OCI-LY7 (cell line): ENCODE results near the gene HRCT1. TPM values are rescaled to one million over a fixed set of nuclear protein-coding genes. Genes with fewer than 3 reads are reported as not detected.

Source experiments
- BruUV-seq: library from RNA; stranded (reverse); fragments of 400-500 nt; replicated peaks from 2 replicates; lab custom pipeline; 2021; lab: Mats Ljungman, UMichigan
- CTCF ChIA-PET: fragments of 300-600 bp; sonication (Branson Sonifier 250); formaldehyde crosslinking; loops from one replicate; lab custom pipeline; 2022; ENCODE audit warnings: antibody characterized with exemption; ENCODE audit not compliant: unreplicated experiment; lab: Charles Lee
- POLR2A ChIA-PET: fragments of 300-600 bp; sonication (Branson Sonifier 250); formaldehyde crosslinking; loops from one replicate; lab custom pipeline; 2022; ENCODE audit warnings: antibody characterized with exemption; lab: Charles Lee
- DNase-seq: peaks from one replicate; pipeline ENCODE4 v3.0.0-alpha.2; 2015; ENCODE audit warnings: low spot score
- H2AFZ ChIP-seq: fragments of 200-600 bp; sonication (generic), shearing (Covaris generic); 2 replicates; pipeline ENCODE4 v1.6.1; 2014; ENCODE audit warnings: mild to moderate bottlenecking, antibody characterized with exemption, low read length, moderate library complexity
- H3K27ac ChIP-seq: fragments of 200-600 bp; sonication (generic); 2 replicates; pipeline ENCODE4 v1.5.1; 2014; ENCODE audit warnings: mixed run types, low read depth, mild to moderate bottlenecking, moderate library complexity, low read length, inconsistent platforms; ENCODE audit not compliant: poor library complexity, severe bottlenecking
- H3K36me3 ChIP-seq: fragments of 200-600 bp; sonication (generic); 2 replicates; pipeline ENCODE4 v1.6.1; 2014; ENCODE audit warnings: mild to moderate bottlenecking, antibody characterized with exemption, low read length, moderate library complexity, mixed read lengths; ENCODE audit not compliant: insufficient read depth
- H3K4me1 ChIP-seq: fragments of 200-600 bp; sonication (generic); 2 replicates; pipeline ENCODE4 v1.5.1; 2014; ENCODE audit warnings: mild to moderate bottlenecking, low read length; ENCODE audit not compliant: insufficient read depth, poor library complexity, severe bottlenecking
- H3K4me2 ChIP-seq: fragments of 200-600 bp; sonication (generic); 2 replicates; pipeline ENCODE4 v1.6.1; 2014; ENCODE audit warnings: mild to moderate bottlenecking, low read length
- H3K4me3 ChIP-seq: fragments of 200-600 bp; sonication (generic); 2 replicates; pipeline ENCODE4 v1.5.1; 2014; ENCODE audit warnings: mild to moderate bottlenecking, low read depth, low read length; ENCODE audit not compliant: poor library complexity, severe bottlenecking
- H3K79me2 ChIP-seq: fragments of 200-600 bp; sonication (generic); 2 replicates; pipeline ENCODE4 v1.6.1; 2016; ENCODE audit warnings: low read depth, mild to moderate bottlenecking, low read length, moderate library complexity, mixed read lengths; ENCODE audit not compliant: insufficient read depth
- H3K9me2 ChIP-seq: fragments of 200-600 bp; sonication (generic); 2 replicates; pipeline ENCODE4 v1.6.1; 2016; ENCODE audit warnings: mild to moderate bottlenecking, low read length, mixed read lengths; ENCODE audit not compliant: insufficient read depth
- H3K9me3 ChIP-seq: fragments of 200-600 bp; sonication (generic); 2 replicates; pipeline ENCODE4 v1.6.1; 2014; ENCODE audit warnings: mild to moderate bottlenecking, mixed run types, low read length, mixed read lengths
- H4K20me1 ChIP-seq: fragments of 200-600 bp; sonication (generic); 2 replicates; pipeline ENCODE4 v1.6.1; 2014; ENCODE audit warnings: mild to moderate bottlenecking, antibody characterized with exemption, low read length, moderate library complexity, mixed read lengths; ENCODE audit not compliant: insufficient read depth
- EZH2phosphoT487 ChIP-seq: fragments of 200-600 bp; sonication (generic); IDR thresholded peaks from 2 replicates; pipeline ENCODE4 v1.6.1; 2018; ENCODE audit warnings: low read depth, borderline replicate concordance, mild to moderate bottlenecking, mixed run types, antibody characterized with exemption, low read length, moderate library complexity, mixed read lengths
- intact Hi-C: fragments of 100-400 bp; cut with micrococcal nuclease; formaldehyde crosslinking; loops from one replicate; pipeline ENCODE4 v1.10.0; 2022; ENCODE audit not compliant: unreplicated experiment
- total RNA-seq, 2 experiments: library from RNA; depleted of rRNA in 1 of 2; stranded (reverse); fragments of >200 nt in 1 of 2; shearing (Covaris generic) in 1 of 2; gene quantifications; 2 replicates each; pipeline ENCODE4 v1.2.3, GENCODE V29; 2014 to 2022
- TF ChIP-seq, protein P1 (sequence below): fragments of 200-600 bp; sonication (generic); conservative IDR thresholded peaks from 2 replicates; pipeline ENCODE4 v1.5.1; 2014; ENCODE audit warnings: mild to moderate bottlenecking, antibody characterized with exemption, low read length, moderate library complexity, mixed read lengths

HRCT1 gene
- total RNA-seq, 2 experiments from 2014 or later = not detected

DNA sequence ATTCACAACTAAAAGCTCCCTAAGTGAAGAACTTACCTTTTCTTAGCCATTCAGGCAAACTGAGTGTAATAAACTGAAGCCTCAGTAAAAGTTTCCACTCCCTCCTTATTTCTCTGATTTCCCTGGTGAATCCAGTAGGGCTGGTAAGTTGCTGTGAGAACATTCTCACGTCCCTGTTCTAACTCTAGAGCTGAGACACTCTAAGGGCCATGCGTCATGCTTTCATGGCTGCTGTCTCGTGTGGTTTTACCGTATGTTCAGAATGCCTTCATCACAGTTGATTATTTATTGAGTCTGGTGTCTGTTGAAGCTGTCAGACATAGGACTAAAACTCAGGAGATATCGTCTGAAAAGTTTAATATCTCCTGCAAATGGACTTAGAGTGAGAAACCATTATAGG, 50.6 kb downstream of the HRCT1 start:
- no peak for DNase-seq
- BruUV-seq = no TSS peak
- Histone ChIP-seq H2AFZ (no peak overlapping the region), H3K27ac (no peak overlapping the region), H3K4me2 (no peak overlapping the region), H3K79me2 (no peaks in the 10 kb centered on the region), H3K4me1 (no peaks in the 10 kb centered on the region), H3K9me2 (no peaks in the 10 kb centered on the region), H3K4me3 (no peak overlapping the region), H3K9me3 (no peaks in the 10 kb centered on the region), H3K36me3 (no peaks in the 10 kb centered on the region), H4K20me1 (no peaks in the 10 kb centered on the region)
- intact Hi-C loops = loop anchor here (5.0 kb wide), 1 partner anchor 51 kb away; no protein-coding TSS in a partner anchor
- TF ChIP-seq EZH2phosphoT487 = no peak
- TF ChIP-seq, protein P1, sequence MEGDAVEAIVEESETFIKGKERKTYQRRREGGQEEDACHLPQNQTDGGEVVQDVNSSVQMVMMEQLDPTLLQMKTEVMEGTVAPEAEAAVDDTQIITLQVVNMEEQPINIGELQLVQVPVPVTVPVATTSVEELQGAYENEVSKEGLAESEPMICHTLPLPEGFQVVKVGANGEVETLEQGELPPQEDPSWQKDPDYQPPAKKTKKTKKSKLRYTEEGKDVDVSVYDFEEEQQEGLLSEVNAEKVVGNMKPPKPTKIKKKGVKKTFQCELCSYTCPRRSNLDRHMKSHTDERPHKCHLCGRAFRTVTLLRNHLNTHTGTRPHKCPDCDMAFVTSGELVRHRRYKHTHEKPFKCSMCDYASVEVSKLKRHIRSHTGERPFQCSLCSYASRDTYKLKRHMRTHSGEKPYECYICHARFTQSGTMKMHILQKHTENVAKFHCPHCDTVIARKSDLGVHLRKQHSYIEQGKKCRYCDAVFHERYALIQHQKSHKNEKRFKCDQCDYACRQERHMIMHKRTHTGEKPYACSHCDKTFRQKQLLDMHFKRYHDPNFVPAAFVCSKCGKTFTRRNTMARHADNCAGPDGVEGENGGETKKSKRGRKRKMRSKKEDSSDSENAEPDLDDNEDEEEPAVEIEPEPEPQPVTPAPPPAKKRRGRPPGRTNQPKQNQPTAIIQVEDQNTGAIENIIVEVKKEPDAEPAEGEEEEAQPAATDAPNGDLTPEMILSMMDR = no peak
- CTCF ChIA-PET = no interaction called here
- POLR2A ChIA-PET = interaction anchor here (0.5 to 1.0 kb wide), 3 partner anchors 8 to 43 kb away, joined by 3 read pairs; no protein-coding TSS in a partner anchor

Other genes with a start within 250 kb of the HRCT1 start
- gene RMRP, start 248.2 kb upstream of the HRCT1 start, total RNA-seq (2014; rRNA removed; shearing (Covaris generic)) = 21,739 and 26,575 TPM in 2 replicates
- gene RMRP, start 248.2 kb upstream of the HRCT1 start, total RNA-seq (2022) = 4,033 and 12,624 TPM in 2 replicates
- 16.5 and 20.3 TPM in 2 replicates for gene CCDC107, start 247.9 kb upstream of the HRCT1 start, total RNA-seq (2014; rRNA removed; shearing (Covaris generic))
- gene CCDC107, start 247.9 kb upstream of the HRCT1 start, total RNA-seq (2022) = 10.0 and 11.4 TPM in 2 replicates
- 22.7 and 30.8 TPM in 2 replicates for gene ARHGEF39, start 241.0 kb upstream of the HRCT1 start, total RNA-seq (2014; rRNA removed; shearing (Covaris generic))
- 48.1 and 53.6 TPM in 2 replicates for gene ARHGEF39, start 241.0 kb upstream of the HRCT1 start, total RNA-seq (2022)
- gene CA9, start 232.3 kb upstream of the HRCT1 start, total RNA-seq (2014; rRNA removed; shearing (Covaris generic)) = 0.10 and 0.16 TPM in 2 replicates
- not detected in 2 replicates for gene CA9, start 232.3 kb upstream of the HRCT1 start, total RNA-seq (2022)
- 0.44 TPM in 1 of 2 replicates, not detected in the other for gene TPM2, start 216.3 kb upstream of the HRCT1 start, total RNA-seq (2014; rRNA removed; shearing (Covaris generic))
- 2.5 and 3.8 TPM in 2 replicates for gene TPM2, start 216.3 kb upstream of the HRCT1 start, total RNA-seq (2022)
- gene TLN1, start 174.0 kb upstream of the HRCT1 start, total RNA-seq (2014; rRNA removed; shearing (Covaris generic)) = 87.5 and 98.8 TPM in 2 replicates
- 169 and 177 TPM in 2 replicates for gene TLN1, start 174.0 kb upstream of the HRCT1 start, total RNA-seq (2022)
- gene CREB3, start 173.5 kb upstream of the HRCT1 start, total RNA-seq (2014; rRNA removed; shearing (Covaris generic)) = 16.8 and 18.2 TPM in 2 replicates
- gene CREB3, start 173.5 kb upstream of the HRCT1 start, total RNA-seq (2022) = 21.9 and 23.0 TPM in 2 replicates
- gene GBA2, start 157.0 kb upstream of the HRCT1 start, total RNA-seq (2014; rRNA removed; shearing (Covaris generic)) = 66.0 and 75.4 TPM in 2 replicates
- gene GBA2, start 157.0 kb upstream of the HRCT1 start, total RNA-seq (2022) = 68.2 and 70.4 TPM in 2 replicates
- 12.3 and 13.5 TPM in 2 replicates for gene RGP1, start 156.9 kb upstream of the HRCT1 start, total RNA-seq (2014; rRNA removed; shearing (Covaris generic))
- gene RGP1, start 156.9 kb upstream of the HRCT1 start, total RNA-seq (2022) = 27.1 and 31.3 TPM in 2 replicates
- 0.67 and 2.3 TPM in 2 replicates for gene MSMP, start 151.9 kb upstream of the HRCT1 start, total RNA-seq (2014; rRNA removed; shearing (Covaris generic))
- 4.1 and 4.4 TPM in 2 replicates for gene MSMP, start 151.9 kb upstream of the HRCT1 start, total RNA-seq (2022)
- gene NPR2, start 114.6 kb upstream of the HRCT1 start, total RNA-seq (2014; rRNA removed; shearing (Covaris generic)) = 3.0 and 9.8 TPM in 2 replicates
- 3.5 and 4.7 TPM in 2 replicates for gene NPR2, start 114.6 kb upstream of the HRCT1 start, total RNA-seq (2022)
- 1.1 and 3.9 TPM in 2 replicates for gene SPAG8, start 93.9 kb upstream of the HRCT1 start, total RNA-seq (2014; rRNA removed; shearing (Covaris generic))
- gene SPAG8, start 93.9 kb upstream of the HRCT1 start, total RNA-seq (2022) = 3.6 and 5.1 TPM in 2 replicates
- 74.3 and 82.5 TPM in 2 replicates for gene HINT2, start 91.2 kb upstream of the HRCT1 start, total RNA-seq (2014; rRNA removed; shearing (Covaris generic))
- gene HINT2, start 91.2 kb upstream of the HRCT1 start, total RNA-seq (2022) = 83.1 and 84.5 TPM in 2 replicates
- gene FAM221B, start 77.5 kb upstream of the HRCT1 start, total RNA-seq (2014; rRNA removed; shearing (Covaris generic)) = not detected in 2 replicates
- not detected in 2 replicates for gene FAM221B, start 77.5 kb upstream of the HRCT1 start, total RNA-seq (2022)
- gene TMEM8B, start 77.0 kb upstream of the HRCT1 start, total RNA-seq (2014; rRNA removed; shearing (Covaris generic)) = 3.1 and 3.2 TPM in 2 replicates
- gene TMEM8B, start 77.0 kb upstream of the HRCT1 start, total RNA-seq (2022) = 15.7 and 19.1 TPM in 2 replicates
- gene OR13J1, start 35.8 kb upstream of the HRCT1 start, total RNA-seq (2014; rRNA removed; shearing (Covaris generic)) = not detected in 2 replicates
- not detected in 2 replicates for gene OR13J1, start 35.8 kb upstream of the HRCT1 start, total RNA-seq (2022)
- gene SPAAR, start 3.3 kb downstream of the HRCT1 start, total RNA-seq (2014; rRNA removed; shearing (Covaris generic)) = not detected in 2 replicates
- gene SPAAR, start 3.3 kb downstream of the HRCT1 start, total RNA-seq (2022) = not detected in 2 replicates
- gene OR2S2, start 52.0 kb downstream of the HRCT1 start, total RNA-seq (2014; rRNA removed; shearing (Covaris generic)) = not detected in 2 replicates
- gene OR2S2, start 52.0 kb downstream of the HRCT1 start, total RNA-seq (2022) = not detected in 2 replicates
- 3.0 and 6.0 TPM in 2 replicates for gene RECK, start 130.7 kb downstream of the HRCT1 start, total RNA-seq (2014; rRNA removed; shearing (Covaris generic))
- gene RECK, start 130.7 kb downstream of the HRCT1 start, total RNA-seq (2022) = 6.5 and 8.1 TPM in 2 replicates
- gene GLIPR2, start 230.5 kb downstream of the HRCT1 start, total RNA-seq (2014; rRNA removed; shearing (Covaris generic)) = not detected in 2 replicates
- gene GLIPR2, start 230.5 kb downstream of the HRCT1 start, total RNA-seq (2022) = not detected in 2 replicates